ENCODE data around the gene FABP3. TPM values are rescaled to one million over a fixed set of nuclear protein-coding genes. Genes with fewer than 3 reads are reported as not detected.
A peak's percentile ranks its signal among the peaks of the same experiment; 100 is the strongest.

The FABP3 gene
- total and polyA plus RNA-seq, 2 of the 4 experiments (the other 2 are of a cell fraction), result 4.8 to 8.6 TPM

DNA sequence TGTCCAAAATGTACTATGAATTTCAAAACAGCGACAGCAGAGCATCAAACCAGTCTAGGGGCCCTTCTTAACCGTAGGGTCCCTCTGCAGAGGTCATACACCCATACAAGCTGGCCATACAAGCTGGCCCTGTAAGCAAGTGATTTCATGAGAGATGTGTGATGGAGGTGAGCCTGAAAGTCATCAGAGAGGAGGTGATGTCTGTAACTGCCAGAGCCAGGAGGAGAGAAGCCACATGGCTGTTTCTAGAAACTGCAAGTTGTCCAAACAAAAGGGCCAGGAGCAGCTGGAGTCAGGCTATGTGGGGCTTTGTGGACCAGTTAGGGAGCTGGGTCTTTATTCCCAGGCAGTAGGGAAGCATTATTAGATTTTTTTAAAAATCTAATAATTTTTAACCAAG lies 25.4 kb upstream of the FABP3 start:
- Histone ChIP-seq H3K9me3 (ENCODE audit: control insufficient read depth, insufficient read depth, low read length) (no peaks in the 10 kb centered on the region), H3K4ac (ENCODE audit: low read depth, low read length) (peak overlapping the region; percentile 93), H2BK5ac (ENCODE audit: low read depth, low read length, poor library complexity, severe bottlenecking) (peak overlapping the region; percentile 66), H3K79me1 (ENCODE audit: low read depth in 1 of 2, low read length in 2 of 2) (peaks cover 0 to 2% of the 10 kb centered on the region in 2 experiments; a peak in 1 of 4 replicates), H2AK5ac (ENCODE audit: low read depth, low read length) (peak overlapping the region; percentile 59; the same call in 1 of the 2 replicates), H2AK9ac (replicated peaks; ENCODE audit: low read depth, low read length, poor library complexity) (peak overlapping the region; percentile 38), H3K36me3 (ENCODE audit: control insufficient read depth, insufficient read depth, low read length) (no peaks in the 10 kb centered on the region), H3K4me3 (ENCODE audit: insufficient read depth, low read depth, low read length) (no peak overlapping the region), H2BK120ac (ENCODE audit: low read depth, low read length) (peak overlapping the region; percentile 93), H4K91ac (ENCODE audit: insufficient read depth, low read depth, low read length) (peak overlapping the region; percentile 84), H3K56ac (ENCODE audit: extremely low read depth, insufficient read depth, low read length) (no peak overlapping the region), H4K8ac (ENCODE audit: low read depth in 2 of 2, low read length in 2 of 2) (peak overlapping the region; percentile 27 to 61; a peak in 3 of 4 replicates), H4K20me1 (ENCODE audit: insufficient read depth, low read length) (no peaks in the 10 kb centered on the region), H3K4me1 (ENCODE audit: control insufficient read depth, insufficient read depth, low read length) (peaks cover 14% of the 10 kb centered on the region), H3K27me3 (ENCODE audit: control insufficient read depth, insufficient read depth, low read length) (no peaks in the 10 kb centered on the region), H3K23ac (ENCODE audit: low read depth, low read length) (peak overlapping the region; percentile 43; the same call in 1 of the 2 replicates), H2BK15ac (ENCODE audit: low read depth, low read length) (peak overlapping the region; percentile 82; the same call in 1 of the 3 replicates), H2BK20ac (ENCODE audit: low read depth, low read length) (peak overlapping the region; percentile 70), H3K9me1 (ENCODE audit: insufficient read depth, low read length) (peaks cover 10% of the 10 kb centered on the region), H3K14ac (replicated peaks; ENCODE audit: low read depth, low read length) (peak overlapping the region; percentile 75), H2AFZ (replicated peaks; ENCODE audit: low read length, poor library complexity) (peak overlapping the region; percentile 65), H3K27ac (ENCODE audit: insufficient read depth, low read length) (peak overlapping the region; percentile 42), H3K4me2 (ENCODE audit: low read depth, low read length) (no peak overlapping the region), H3K18ac (ENCODE audit: low read depth, low read length) (peak overlapping the region; percentile 90), H3K9ac (ENCODE audit: low read depth, low read length) (no peak overlapping the region), H4K5ac (ENCODE audit: low read depth, low read length) (peak overlapping the region; percentile 65)
- ATAC-seq (ENCODE audit: low read depth) (no peak), DNase-seq (no peak)
- ChIA-PET POLR2A (ENCODE audit: unreplicated experiment) (no interaction called here), CTCF (interaction anchor here (1.3 kb wide), 1 partner anchor 24 kb away, joined by 4 read pairs; no protein-coding TSS in a partner anchor)
- in situ Hi-C loops (cut with MboI; ENCODE audit: low sequenced_read_pairs) (no loop called here), intact Hi-C loops (cut with micrococcal nuclease) (no loop called here), dilution Hi-C loops (cut with HindIII; ENCODE audit: low sequenced_read_pairs, unreplicated experiment) (no loop called here)
- TF ChIP-seq SMC3 (IDR thresholded peaks at IDR 0.05; ENCODE audit: low read depth, low read length) (no peak), BHLHE40 (IDR thresholded peaks at IDR 0.05; ENCODE audit: low read depth, low read length) (no peak), RCOR1 (IDR thresholded peaks at IDR 0.05; ENCODE audit: insufficient replicate concordance, low read length) (no peak), CEBPB (IDR thresholded peaks at IDR 0.05; ENCODE audit: low read depth, low read length) (no peak), MAZ (IDR thresholded peaks at IDR 0.05; ENCODE audit: borderline replicate concordance, low read depth, low read length) (no peak), NFE2L2 (IDR thresholded peaks at IDR 0.05; ENCODE audit: low read depth, low read length) (no peak), CHD1 (IDR thresholded peaks at IDR 0.05; ENCODE audit: low read depth, low read length) (no peak)
- TF ChIP-seq, protein P1, sequence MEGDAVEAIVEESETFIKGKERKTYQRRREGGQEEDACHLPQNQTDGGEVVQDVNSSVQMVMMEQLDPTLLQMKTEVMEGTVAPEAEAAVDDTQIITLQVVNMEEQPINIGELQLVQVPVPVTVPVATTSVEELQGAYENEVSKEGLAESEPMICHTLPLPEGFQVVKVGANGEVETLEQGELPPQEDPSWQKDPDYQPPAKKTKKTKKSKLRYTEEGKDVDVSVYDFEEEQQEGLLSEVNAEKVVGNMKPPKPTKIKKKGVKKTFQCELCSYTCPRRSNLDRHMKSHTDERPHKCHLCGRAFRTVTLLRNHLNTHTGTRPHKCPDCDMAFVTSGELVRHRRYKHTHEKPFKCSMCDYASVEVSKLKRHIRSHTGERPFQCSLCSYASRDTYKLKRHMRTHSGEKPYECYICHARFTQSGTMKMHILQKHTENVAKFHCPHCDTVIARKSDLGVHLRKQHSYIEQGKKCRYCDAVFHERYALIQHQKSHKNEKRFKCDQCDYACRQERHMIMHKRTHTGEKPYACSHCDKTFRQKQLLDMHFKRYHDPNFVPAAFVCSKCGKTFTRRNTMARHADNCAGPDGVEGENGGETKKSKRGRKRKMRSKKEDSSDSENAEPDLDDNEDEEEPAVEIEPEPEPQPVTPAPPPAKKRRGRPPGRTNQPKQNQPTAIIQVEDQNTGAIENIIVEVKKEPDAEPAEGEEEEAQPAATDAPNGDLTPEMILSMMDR (conservative IDR thresholded peaks at IDR 0.05; ENCODE audit: low read depth, low read length), result no peak
- TF ChIP-seq, protein P2, sequence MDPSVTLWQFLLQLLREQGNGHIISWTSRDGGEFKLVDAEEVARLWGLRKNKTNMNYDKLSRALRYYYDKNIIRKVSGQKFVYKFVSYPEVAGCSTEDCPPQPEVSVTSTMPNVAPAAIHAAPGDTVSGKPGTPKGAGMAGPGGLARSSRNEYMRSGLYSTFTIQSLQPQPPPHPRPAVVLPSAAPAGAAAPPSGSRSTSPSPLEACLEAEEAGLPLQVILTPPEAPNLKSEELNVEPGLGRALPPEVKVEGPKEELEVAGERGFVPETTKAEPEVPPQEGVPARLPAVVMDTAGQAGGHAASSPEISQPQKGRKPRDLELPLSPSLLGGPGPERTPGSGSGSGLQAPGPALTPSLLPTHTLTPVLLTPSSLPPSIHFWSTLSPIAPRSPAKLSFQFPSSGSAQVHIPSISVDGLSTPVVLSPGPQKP (IDR thresholded peaks at IDR 0.05; ENCODE audit: borderline replicate concordance, low read depth, low read length), result no peak
- no CpG with 5 or more reads among the region's 2 CpGs for WGBS, 2 experiments (ENCODE audit: extremely low coverage in 2 of 2, insufficient read length in 1 of 2)
- no TSS peak for BruUV-seq (replicated peaks)

Data from IMR-90 (cell line).